Astrocyte of the cerebellum (primary cell): ENCODE results near the gene TMEFF2.
A peak's percentile ranks its signal among the peaks of the same experiment; 100 is the strongest.

ENCODE experiments used
- DNase-seq: peaks from one replicate; pipeline ENCODE4 v3.0.0-alpha.2; 2011; ENCODE audit warnings: low read depth
- H3K4me3 ChIP-seq: 2 replicates; pipeline ENCODE4 v1.5.1; 2011; ENCODE audit warnings: mild to moderate bottlenecking, low read depth, low read length, moderate library complexity
- CTCF ChIP-seq: IDR thresholded peaks from 2 replicates; pipeline ENCODE4 v1.5.1; 2012; ENCODE audit warnings: low read length, low read depth, moderate library complexity, mild to moderate bottlenecking; ENCODE audit errors: missing control alignments
- in situ Hi-C: cut with HindIII; loops from 2 replicates; pipeline ENCODE4 v1.10.0; 2017; ENCODE audit warnings: low sequenced_read_pairs

TMEFF2 gene

GRCh38 chr2:192202373-192202772, 7.6 kb upstream of the TMEFF2 start:
- no peak for DNase-seq
- H3K4me3 ChIP-seq = no peak overlapping the region
- in situ Hi-C loops = no loop called here

GRCh38 chr2:192201116-192201515, 6.4 kb upstream of the TMEFF2 start:
- H3K4me3 ChIP-seq = no peak overlapping the region
- no peak for DNase-seq
- TF ChIP-seq CTCF = no peak
- in situ Hi-C loops = no loop called here

More at GRCh38 chr2:192202373-192202772, 7.6 kb upstream of the TMEFF2 start:
- TF ChIP-seq CTCF = no peak

- no peak for DNase-seq
- in situ Hi-C loops = no loop called here
- no peak overlapping the region for H3K4me3 ChIP-seq
- peak; percentile 12 for TF ChIP-seq CTCF
These were observed 2.6 kb upstream of the TMEFF2 start for GRCh38 chr2:192197357-192197756.

- in situ Hi-C loops = no loop called here
- no peak for DNase-seq
- TF ChIP-seq CTCF = no peak
- H3K4me3 ChIP-seq = peak overlapping the region; percentile 83
These were observed 1.9 kb upstream of the TMEFF2 start for GRCh38 chr2:192196421-192197194.

GRCh38 chr2:192195548-192196418, 1.1 kb upstream of the TMEFF2 start:
- DNase-seq = no peak
- peak overlapping the region; percentile 83 for H3K4me3 ChIP-seq
- in situ Hi-C loops = no loop called here
- no peak for TF ChIP-seq CTCF

GRCh38 chr2:192194265-192194865, 368 bp downstream of the TMEFF2 start:
- H3K4me3 ChIP-seq = peak overlapping the region; percentile 83
- TF ChIP-seq CTCF = no peak
- in situ Hi-C loops = no loop called here
- no peak for DNase-seq
